Measurements from ENCODE around the gene CRACDL. TPM values are rescaled to one million over a fixed set of nuclear protein-coding genes. Genes with fewer than 3 reads are reported as not detected.

The CRACDL gene
- polyA plus RNA-seq, 1 of the 3 experiments (the other 2 are of a cell fraction): not detected

DNA sequence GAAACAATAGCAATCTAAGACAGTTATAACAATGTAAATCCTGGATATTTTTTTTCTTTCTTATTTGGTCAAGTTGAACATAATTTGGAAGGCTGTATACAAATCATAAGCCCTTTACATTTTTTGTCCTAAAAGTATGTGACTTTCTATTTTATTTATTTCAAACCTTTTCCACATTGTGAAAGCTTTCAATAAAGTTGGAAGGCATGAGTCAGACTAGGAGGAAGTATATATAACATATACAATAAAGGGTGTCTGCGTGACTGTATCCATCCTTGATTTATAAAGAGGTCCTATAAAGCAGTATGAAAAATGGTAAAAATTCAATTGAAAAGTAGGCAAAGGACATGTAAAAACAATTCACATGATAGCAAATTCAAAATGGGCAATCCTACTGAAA is 44.4 kb downstream of the CRACDL start:
- no peaks in the 10 kb centered on the region for H3K4me1 ChIP-seq (ENCODE audit: control insufficient read depth in 1 of 2, insufficient read depth in 2 of 2, low read depth in 1 of 2, low read length in 1 of 2)
- H3K9ac ChIP-seq: no peak overlapping the region
- H3F3A ChIP-seq (replicated peaks; ENCODE audit: insufficient read depth): no peaks in the 10 kb centered on the region
- no peaks in the 10 kb centered on the region for H3K79me2 ChIP-seq (ENCODE audit: insufficient read depth)
- no peaks in the 10 kb centered on the region; the same call in 1 of the 2 replicates for H3K27me3 ChIP-seq (ENCODE audit: insufficient read depth)
- TF ChIP-seq NFIC (IDR thresholded peaks at IDR 0.05; ENCODE audit: borderline replicate concordance) (no peak), MEF2A (IDR thresholded peaks at IDR 0.05; ENCODE audit: borderline replicate concordance, low read depth) (no peak), MXI1 (IDR thresholded peaks at IDR 0.05; ENCODE audit: low read depth, low read length) (no peak), ELF1 (IDR thresholded peaks at IDR 0.05) (no peak), SMC3 (IDR thresholded peaks at IDR 0.05; ENCODE audit: low read depth, low read length) (no peak), EZH2phosphoT487 (IDR thresholded peaks at IDR 0.05; ENCODE audit: borderline replicate concordance, low read depth) (no peak), POLR2AphosphoS5 (IDR thresholded peaks at IDR 0.05; ENCODE audit: low read depth, low read length) (no peak), USF1 (IDR thresholded peaks at IDR 0.05; ENCODE audit: borderline replicate concordance, low read depth) (no peak)
- WGBS (ENCODE audit: low lambda C conversion rate): 89% methylated on average over 1 of the region's 1 CpG
- no peak for DNase-seq
- no peak overlapping the region for H2AFZ ChIP-seq (ENCODE audit: low read depth)
- POLR2A ChIA-PET: no interaction called here
- no peak overlapping the region for H3K4me3 ChIP-seq (ENCODE audit: low read depth in 2 of 2, low read length in 1 of 2)
- CTCF ChIA-PET: no interaction called here
- no peaks in the 10 kb centered on the region for H3K36me3 ChIP-seq (replicated peaks in 1 of 2; ENCODE audit: control insufficient read depth in 1 of 2, insufficient read depth in 2 of 2, low read length in 1 of 2)
- no peaks in the 10 kb centered on the region; the same call in 1 of the 2 replicates for H3K9me3 ChIP-seq
- no peaks in the 10 kb centered on the region for H3K9me2 ChIP-seq
- H3K4me2 ChIP-seq: no peak overlapping the region
- H4K20me1 ChIP-seq (ENCODE audit: insufficient read depth): no peaks in the 10 kb centered on the region
- no peak overlapping the region for H3K27ac ChIP-seq (ENCODE audit: low read depth in 2 of 2, low read length in 1 of 2)

GRCh38 chr2:98886066-98886554 is 49.9 kb downstream of the CRACDL start:
- 74% methylated on average over 2 of the region's 2 CpGs for WGBS (ENCODE audit: low lambda C conversion rate)
- H3K4me2 ChIP-seq: no peak overlapping the region
- CTCF ChIA-PET: interaction anchor here (0.6 kb wide), 1 partner anchor 1472 kb away, joined by 3 read pairs; no protein-coding TSS in a partner anchor
- H3K9me3 ChIP-seq: no peaks in the 10 kb centered on the region; the same call in 1 of the 2 replicates
- TF ChIP-seq MEF2A (IDR thresholded peaks at IDR 0.05; ENCODE audit: borderline replicate concordance, low read depth): no peak
- TF ChIP-seq CTCF (IDR thresholded peaks at IDR 0.05): no peak
- TF ChIP-seq SIN3A (IDR thresholded peaks at IDR 0.05; ENCODE audit: borderline replicate concordance, low read depth, low read length): no peak
- no peak for DNase-seq
- no peak overlapping the region for H2AFZ ChIP-seq (ENCODE audit: low read depth)
- H3K9ac ChIP-seq: no peak overlapping the region
- H3K36me3 ChIP-seq (replicated peaks in 1 of 2; ENCODE audit: control insufficient read depth in 1 of 2, insufficient read depth in 2 of 2, low read length in 1 of 2): no peaks in the 10 kb centered on the region
- no peaks in the 10 kb centered on the region for H3K9me2 ChIP-seq
- H3K27ac ChIP-seq (ENCODE audit: low read depth in 2 of 2, low read length in 1 of 2): no peak overlapping the region
- no peak overlapping the region for H3K4me3 ChIP-seq (ENCODE audit: low read depth in 2 of 2, low read length in 1 of 2)
- H3F3A ChIP-seq (replicated peaks; ENCODE audit: insufficient read depth): no peaks in the 10 kb centered on the region
- no peaks in the 10 kb centered on the region for H4K20me1 ChIP-seq (ENCODE audit: insufficient read depth)
- POLR2A ChIA-PET: interaction anchor here (0.7 kb wide), 1 partner anchor 78 kb away, joined by 4 read pairs; no protein-coding TSS in a partner anchor
- no peaks in the 10 kb centered on the region for H3K79me2 ChIP-seq (ENCODE audit: insufficient read depth)
- H3K27me3 ChIP-seq (ENCODE audit: insufficient read depth): no peaks in the 10 kb centered on the region
- no peaks in the 10 kb centered on the region for H3K4me1 ChIP-seq (ENCODE audit: control insufficient read depth in 1 of 2, insufficient read depth in 2 of 2, low read depth in 1 of 2, low read length in 1 of 2)

All from SK-N-SH (cell line).